Endothelial cell of umbilical vein (primary cell): ENCODE measurements around the gene QARS1. TPM values are rescaled to one million over a fixed set of nuclear protein-coding genes. Genes with fewer than 3 reads are reported as not detected.

Experiments
- BruUV-seq: library from RNA; stranded (reverse); fragments of 400-500 nt; replicated peaks from 2 replicates; lab custom pipeline; 2021; lab: Mats Ljungman, UMichigan
- CTCF ChIA-PET: fragments of 300-600, 350-600 bp; sonication (Branson Sonifier 250); formaldehyde crosslinking; loops from one replicate; lab custom pipeline; 2021; ENCODE audit warnings: antibody characterized with exemption, inconsistent platforms; lab: Charles Lee
- POLR2A ChIA-PET: fragments of 300-600, 350-600 bp; sonication (Branson Sonifier 250); formaldehyde crosslinking; loops from one replicate; lab custom pipeline; 2021; ENCODE audit warnings: antibody characterized with exemption, inconsistent platforms; lab: Charles Lee
- DNase-seq: peaks from one replicate; pipeline ENCODE4 v3.0.0-alpha.2; 2011; ENCODE audit warnings: low read depth, low spot score
- FAIRE-seq: peaks from 2 replicates; lab custom pipeline; 2011; peaks lifted over from hg19 to GRCh38; lab: Jason Lieb, UNC
- H2AFZ ChIP-seq: 2 replicates; pipeline ENCODE4 v1.6.0; 2012; ENCODE audit warnings: low read depth, low read length, control low read depth, inconsistent platforms
- H3K27ac ChIP-seq: 2 replicates; pipeline ENCODE4 v1.5.1; 2011; ENCODE audit warnings: low read depth, mild to moderate bottlenecking, control low read depth, low read length, moderate library complexity; ENCODE audit not compliant: insufficient read depth
- H3K27me3 ChIP-seq, 2 experiments: 2 replicates each; pipeline versions ENCODE4 v1.6.0 to v1.6.1; 2011; ENCODE audit warnings: low read length in 2 of 2, mixed read lengths in 1 of 2; ENCODE audit not compliant: control insufficient read depth in 2 of 2, insufficient read depth in 2 of 2
- H3K36me3 ChIP-seq, 2 experiments: 2 replicates in 1 of 2; 3 replicates in 1 of 2; pipeline ENCODE4 v1.5.1; 2011; ENCODE audit warnings: low read length in 2 of 2, mild to moderate bottlenecking in 1 of 2, moderate library complexity in 1 of 2; ENCODE audit not compliant: control insufficient read depth in 2 of 2, insufficient read depth in 2 of 2; ENCODE audit errors: extremely low read depth in 1 of 2
- H3K4me1 ChIP-seq: 3 replicates; pipeline ENCODE4 v1.5.1; 2011; ENCODE audit warnings: mild to moderate bottlenecking, low read length; ENCODE audit not compliant: control insufficient read depth, insufficient read depth; ENCODE audit errors: extremely low read depth
- H3K4me2 ChIP-seq: 2 replicates; pipeline ENCODE4 v1.6.1; 2011; ENCODE audit warnings: low read length, control low read depth, mixed read lengths; ENCODE audit not compliant: insufficient read depth
- H3K4me3 ChIP-seq, 3 experiments: fragments of 200-600 bp in 1 of 3; sonication (generic), shearing (Covaris generic) in 1 of 3; replicated peaks in 1 of 3; 2 replicates each; pipeline ENCODE4 v1.5.1; 2011 to 2016; ENCODE audit warnings: control low read depth in 3 of 3, low read length in 3 of 3, mild to moderate bottlenecking in 2 of 3, inconsistent platforms in 1 of 3, low read depth in 1 of 3, moderate library complexity in 1 of 3; ENCODE audit not compliant: insufficient read depth in 1 of 3
- H3K79me2 ChIP-seq: 2 replicates; pipeline ENCODE4 v1.6.0; 2012; ENCODE audit warnings: low read length, inconsistent platforms; ENCODE audit not compliant: control insufficient read depth, insufficient read depth
- H3K9ac ChIP-seq: replicated peaks from 2 replicates; pipeline ENCODE3; 2011; ENCODE audit warnings: low read length, control low read depth; ENCODE audit not compliant: insufficient read depth; ENCODE audit errors: extremely low read depth
- H3K9me1 ChIP-seq: replicated peaks from 3 replicates; pipeline ENCODE4 v1.6.0; 2011; ENCODE audit warnings: mild to moderate bottlenecking, low read length; ENCODE audit not compliant: control insufficient read depth, insufficient read depth; ENCODE audit errors: extremely low read depth
- H3K9me3 ChIP-seq: replicated peaks from 2 replicates; pipeline ENCODE4 v1.5.1; 2012; ENCODE audit warnings: low read length, inconsistent platforms; ENCODE audit not compliant: control insufficient read depth, insufficient read depth
- H4K20me1 ChIP-seq: replicated peaks from 2 replicates; pipeline ENCODE3; 2011; ENCODE audit warnings: mild to moderate bottlenecking, low read length; ENCODE audit not compliant: control insufficient read depth, insufficient read depth; ENCODE audit errors: extremely low read depth
- EZH2 ChIP-seq: IDR thresholded peaks from 2 replicates; pipeline ENCODE4 v1.6.1; 2012; ENCODE audit warnings: borderline replicate concordance, low read depth, mild to moderate bottlenecking, moderate library complexity, low read length, inconsistent platforms; ENCODE audit not compliant: severe bottlenecking
- FOS ChIP-seq: IDR thresholded peaks from 2 replicates; pipeline ENCODE4 v1.6.1; 2011; ENCODE audit warnings: mild to moderate bottlenecking, low read length, moderate library complexity, borderline replicate concordance; ENCODE audit not compliant: insufficient read depth
- GATA2 ChIP-seq: IDR thresholded peaks from 2 replicates; pipeline ENCODE4 v1.7.0; 2011; ENCODE audit warnings: low read depth, mild to moderate bottlenecking, moderate library complexity, mixed read lengths, low read length; ENCODE audit not compliant: insufficient read length, insufficient read depth
- JUN ChIP-seq: IDR thresholded peaks from 2 replicates; pipeline ENCODE4 v1.6.1; 2011; ENCODE audit warnings: borderline replicate concordance, low read depth; ENCODE audit not compliant: insufficient read length, insufficient read depth
- MYC ChIP-seq: IDR thresholded peaks from one replicate; pipeline ENCODE4 v1.6.1; 2011; ENCODE audit warnings: mild to moderate bottlenecking, low read depth, low read length
- POLR2A ChIP-seq: IDR thresholded peaks from 2 replicates; pipeline ENCODE4 v1.6.1; 2012; ENCODE audit warnings: low read depth, mild to moderate bottlenecking, control low read depth, low read length
- POLR2AphosphoS5 ChIP-seq: IDR thresholded peaks from 2 replicates; pipeline ENCODE4 v1.6.1; 2012; ENCODE audit warnings: low read depth, mild to moderate bottlenecking, control low read depth, low read length, moderate library complexity; ENCODE audit not compliant: insufficient read depth
- dilution Hi-C: fragments of 300-500 bp; cut with MboI; formaldehyde crosslinking; loops from one replicate; pipeline ENCODE4 v1.15.0; 2019; ENCODE audit warnings: low sequenced_read_pairs; ENCODE audit not compliant: extremely low pct_ligation_motif_present
- intact Hi-C: fragments of 100-400 bp; cut with micrococcal nuclease; formaldehyde crosslinking; loops from one replicate; pipeline ENCODE4 v1.10.0; 2022
- polyA plus RNA-seq, 4 experiments: library from polyadenylated mRNA; depleted of rRNA in 3 of 4; stranded (reverse) in 3 of 4; unstranded in 1 of 4; fragments of >200 nt; gene quantifications; 2 replicates each; pipeline versions ENCODE4 v1.2.1 to v1.2.3, GENCODE V29; 2011 to 2012; ENCODE audit warnings: missing spikeins in 1 of 4
- total RNA-seq: library from RNA; stranded (reverse); gene quantifications from 2 replicates; pipeline ENCODE4 v1.2.3, GENCODE V29; 2021
- TF ChIP-seq, protein P1 (sequence below), 2 donors: IDR thresholded peaks; 1 replicate in 1 of 2; 2 replicates in 1 of 2; pipeline ENCODE4 v1.5.1; 2011; ENCODE audit warnings: low read length in 2 of 2, mild to moderate bottlenecking in 2 of 2, moderate library complexity in 2 of 2, control low read depth in 1 of 2, inconsistent platforms in 1 of 2, low read depth in 1 of 2; ENCODE audit not compliant: insufficient read depth in 1 of 2; ENCODE audit errors: extremely low read depth in 1 of 2
- TF ChIP-seq, protein P2 (sequence below): IDR thresholded peaks from 2 replicates; pipeline ENCODE4 v1.6.1; 2011; ENCODE audit not compliant: insufficient read depth, insufficient read length

The QARS1 gene
- total and polyA plus RNA-seq, 2 donors (not counting 3 experiments of a cell fraction or from before 2014, with no cell fraction given): 285 to 477 TPM

DNA sequence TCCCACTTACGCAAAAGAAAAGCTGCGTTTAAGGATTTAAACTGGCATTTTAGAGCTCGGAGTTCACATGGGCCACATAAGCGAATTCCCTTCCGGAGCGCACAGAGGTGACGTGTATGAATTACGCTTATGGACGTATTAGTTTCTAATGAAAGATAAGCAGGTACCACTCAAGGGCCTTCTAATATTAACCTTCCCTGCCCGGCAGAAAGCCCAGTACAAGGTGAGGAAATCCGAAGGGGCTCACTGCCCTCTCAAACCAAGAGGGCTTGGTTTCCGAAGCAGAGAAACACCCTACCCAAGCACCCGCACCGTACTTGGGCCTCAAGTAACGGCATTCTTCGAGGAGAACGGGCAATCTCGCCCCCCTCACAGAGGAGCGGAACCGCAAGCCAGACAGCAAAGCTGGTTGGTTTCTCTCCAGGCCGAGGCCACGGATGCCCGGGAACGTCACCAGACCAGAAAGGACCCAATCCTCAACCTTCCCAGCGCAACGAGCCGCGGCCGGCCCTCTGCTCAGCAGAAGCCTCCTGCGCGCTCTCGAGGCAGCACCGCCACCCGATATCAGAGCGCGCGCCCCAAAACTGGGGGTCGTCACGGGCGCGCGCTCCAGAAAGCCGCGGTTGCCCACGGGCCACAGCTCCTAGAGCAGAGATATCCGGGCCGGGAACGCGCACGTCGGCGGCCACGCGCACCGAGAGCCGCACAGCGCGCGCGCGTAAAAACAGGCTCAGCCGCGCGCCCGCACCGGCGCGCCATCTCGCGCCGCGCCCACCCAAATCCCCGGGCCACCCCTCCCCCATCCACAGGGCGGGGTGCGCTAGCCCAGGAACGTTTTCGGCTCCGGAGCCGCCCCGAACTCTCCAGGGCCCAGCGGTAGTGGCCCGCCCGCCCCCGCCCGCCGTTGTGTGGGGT, 11.4 kb downstream of the QARS1 start:
- Histone ChIP-seq H3K9me3 (no peaks in the 10 kb centered on the region), H4K20me1 (peaks cover 11% of the 10 kb centered on the region), H2AFZ (no peak overlapping the region), H3K36me3 (peaks cover 6 to 9% of the 10 kb centered on the region in 2 experiments), H3K9ac (peak overlapping the region; percentile 99), H3K79me2 (peaks cover 51% of the 10 kb centered on the region), H3K4me3 (peak overlapping the region; percentile 79 to 100 (median 80)), H3K27ac (peak overlapping the region; percentile 93), H3K27me3 (no peaks in the 10 kb centered on the region), H3K4me2 (peak overlapping the region; percentile 96), H3K9me1 (no peaks in the 10 kb centered on the region), H3K4me1 (peaks cover 13% of the 10 kb centered on the region)
- BruUV-seq: TSS peak; percentile 86
- POLR2A ChIA-PET: interaction anchor here (0.6 to 2.6 kb wide), 10 partner anchors 10 to 319 kb away, joined by 3 to 19 read pairs (median 6); partner anchors contain the start of genes IMPDH2, NDUFAF3, RHOA and USP19
- CTCF ChIA-PET: interaction anchor here (0.8 to 3.2 kb wide), 14 partner anchors 12 to 378 kb away, joined by 3 to 47 read pairs (median 8); partner anchors contain the start of genes IMPDH2, KLHDC8B, LAMB2 and NDUFAF3
- intact Hi-C loops (loop anchor here (5.0 kb wide), 3 partner anchors 249 to 334 kb away; partner anchors contain the start of genes NICN1, RHOA, TCTA and USP4), dilution Hi-C loops (no loop called here)
- FAIRE-seq (peak; percentile 60), DNase-seq (peak; percentile 83)
- TF ChIP-seq POLR2A: no peak
- TF ChIP-seq FOS: no peak
- TF ChIP-seq, protein P1, sequence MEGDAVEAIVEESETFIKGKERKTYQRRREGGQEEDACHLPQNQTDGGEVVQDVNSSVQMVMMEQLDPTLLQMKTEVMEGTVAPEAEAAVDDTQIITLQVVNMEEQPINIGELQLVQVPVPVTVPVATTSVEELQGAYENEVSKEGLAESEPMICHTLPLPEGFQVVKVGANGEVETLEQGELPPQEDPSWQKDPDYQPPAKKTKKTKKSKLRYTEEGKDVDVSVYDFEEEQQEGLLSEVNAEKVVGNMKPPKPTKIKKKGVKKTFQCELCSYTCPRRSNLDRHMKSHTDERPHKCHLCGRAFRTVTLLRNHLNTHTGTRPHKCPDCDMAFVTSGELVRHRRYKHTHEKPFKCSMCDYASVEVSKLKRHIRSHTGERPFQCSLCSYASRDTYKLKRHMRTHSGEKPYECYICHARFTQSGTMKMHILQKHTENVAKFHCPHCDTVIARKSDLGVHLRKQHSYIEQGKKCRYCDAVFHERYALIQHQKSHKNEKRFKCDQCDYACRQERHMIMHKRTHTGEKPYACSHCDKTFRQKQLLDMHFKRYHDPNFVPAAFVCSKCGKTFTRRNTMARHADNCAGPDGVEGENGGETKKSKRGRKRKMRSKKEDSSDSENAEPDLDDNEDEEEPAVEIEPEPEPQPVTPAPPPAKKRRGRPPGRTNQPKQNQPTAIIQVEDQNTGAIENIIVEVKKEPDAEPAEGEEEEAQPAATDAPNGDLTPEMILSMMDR (IDR thresholded peaks at IDR 0.05; ENCODE audit: extremely low read depth in 1 of 2, insufficient read depth in 1 of 2, low read depth in 1 of 2, low read length in 2 of 2): no peak
- no peak for TF ChIP-seq GATA2
- TF ChIP-seq, protein P2, sequence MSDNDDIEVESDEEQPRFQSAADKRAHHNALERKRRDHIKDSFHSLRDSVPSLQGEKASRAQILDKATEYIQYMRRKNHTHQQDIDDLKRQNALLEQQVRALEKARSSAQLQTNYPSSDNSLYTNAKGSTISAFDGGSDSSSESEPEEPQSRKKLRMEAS: no peak
- TF ChIP-seq POLR2AphosphoS5: no peak
- no peak for TF ChIP-seq EZH2
- no peak for TF ChIP-seq JUN
- no peak for TF ChIP-seq MYC
